ENCODE results near the gene ATP2C1.
"Not testable (repeated sequence)": the region's sequence is repeated elsewhere in the genome, so short reads cannot be mapped to it uniquely, and the experiment has no call there.

The ATP2C1 gene, protein sequence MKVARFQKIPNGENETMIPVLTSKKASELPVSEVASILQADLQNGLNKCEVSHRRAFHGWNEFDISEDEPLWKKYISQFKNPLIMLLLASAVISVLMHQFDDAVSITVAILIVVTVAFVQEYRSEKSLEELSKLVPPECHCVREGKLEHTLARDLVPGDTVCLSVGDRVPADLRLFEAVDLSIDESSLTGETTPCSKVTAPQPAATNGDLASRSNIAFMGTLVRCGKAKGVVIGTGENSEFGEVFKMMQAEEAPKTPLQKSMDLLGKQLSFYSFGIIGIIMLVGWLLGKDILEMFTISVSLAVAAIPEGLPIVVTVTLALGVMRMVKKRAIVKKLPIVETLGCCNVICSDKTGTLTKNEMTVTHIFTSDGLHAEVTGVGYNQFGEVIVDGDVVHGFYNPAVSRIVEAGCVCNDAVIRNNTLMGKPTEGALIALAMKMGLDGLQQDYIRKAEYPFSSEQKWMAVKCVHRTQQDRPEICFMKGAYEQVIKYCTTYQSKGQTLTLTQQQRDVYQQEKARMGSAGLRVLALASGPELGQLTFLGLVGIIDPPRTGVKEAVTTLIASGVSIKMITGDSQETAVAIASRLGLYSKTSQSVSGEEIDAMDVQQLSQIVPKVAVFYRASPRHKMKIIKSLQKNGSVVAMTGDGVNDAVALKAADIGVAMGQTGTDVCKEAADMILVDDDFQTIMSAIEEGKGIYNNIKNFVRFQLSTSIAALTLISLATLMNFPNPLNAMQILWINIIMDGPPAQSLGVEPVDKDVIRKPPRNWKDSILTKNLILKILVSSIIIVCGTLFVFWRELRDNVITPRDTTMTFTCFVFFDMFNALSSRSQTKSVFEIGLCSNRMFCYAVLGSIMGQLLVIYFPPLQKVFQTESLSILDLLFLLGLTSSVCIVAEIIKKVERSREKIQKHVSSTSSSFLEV

GRCh38 chr3:130893376-130894129 lies at the start of gene ATP2C1:
Gene ATP2C1, plus strand, starts transcription at chr3:130894084. Its CDS starts 686 bp downstream, at chr3:130894770.
- TF ChIP-seq POLR2A (IDR thresholded peaks at IDR 0.05; ENCODE audit: low read depth, low read length) = peak; percentile 79
- peak; percentile 76 for DNase-seq (ENCODE audit: insufficient read length, low spot score)
- peak; percentile 87 for FAIRE-seq

DNA sequence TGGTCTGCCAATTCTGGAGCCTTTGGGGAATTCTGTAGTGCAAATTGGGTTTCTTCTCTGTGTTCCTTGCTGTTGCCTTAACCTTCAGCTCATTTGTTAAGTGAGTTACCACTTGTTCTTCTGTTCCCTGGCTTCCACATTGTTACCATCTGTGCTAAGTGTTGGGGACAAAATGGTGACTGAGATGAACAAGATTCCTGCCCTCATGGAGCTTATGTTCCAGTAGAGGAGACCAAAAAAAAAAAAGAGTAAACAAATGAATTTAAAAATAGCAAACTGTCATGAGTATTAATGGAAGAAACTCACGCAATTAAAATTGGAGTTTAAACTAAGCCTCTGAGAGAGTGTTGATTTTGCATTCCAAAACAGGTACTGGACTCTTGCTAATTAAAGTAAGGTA lies 49.4 kb upstream of the ATP2C1 start:
- DNase-seq (ENCODE audit: insufficient read length, low spot score) (no peak), FAIRE-seq (no peak)
- TF ChIP-seq POLR2A (IDR thresholded peaks at IDR 0.05; ENCODE audit: low read depth, low read length) = no peak

GRCh38 chr3:130846181-130846580 lies 47.7 kb upstream of the ATP2C1 start:
- DNase-seq (ENCODE audit: insufficient read length, low spot score) (no peak), FAIRE-seq (no peak)
- no peak for TF ChIP-seq POLR2A (IDR thresholded peaks at IDR 0.05; ENCODE audit: low read depth, low read length)

GRCh38 chr3:130849091-130849552 lies 44.8 kb upstream of the ATP2C1 start:
- FAIRE-seq (peak; percentile 27), DNase-seq (ENCODE audit: insufficient read length, low spot score) (no peak)

GRCh38 chr3:130850044-130850797 lies 43.7 kb upstream of the ATP2C1 start:
- FAIRE-seq (peak; percentile 86), DNase-seq (ENCODE audit: insufficient read length, low spot score) (no peak)
- TF ChIP-seq POLR2A (IDR thresholded peaks at IDR 0.05; ENCODE audit: low read depth, low read length) = no peak

More at GRCh38 chr3:130849091-130849552, 44.8 kb upstream of the ATP2C1 start:
- TF ChIP-seq POLR2A (IDR thresholded peaks at IDR 0.05; ENCODE audit: low read depth, low read length) = no peak

GRCh38 chr3:130850843-130851242 lies 43.0 kb upstream of the ATP2C1 start:
- TF ChIP-seq POLR2A (IDR thresholded peaks at IDR 0.05; ENCODE audit: low read depth, low read length) = no peak
- FAIRE-seq = no peak
- no peak for DNase-seq (ENCODE audit: insufficient read length, low spot score)

- FAIRE-seq = no peak
- no peak for DNase-seq (ENCODE audit: insufficient read length, low spot score)
- TF ChIP-seq POLR2A (IDR thresholded peaks at IDR 0.05; ENCODE audit: low read depth, low read length) = no peak
These were observed 42.6 kb upstream of the ATP2C1 start for GRCh38 chr3:130851277-130851676.

DNA sequence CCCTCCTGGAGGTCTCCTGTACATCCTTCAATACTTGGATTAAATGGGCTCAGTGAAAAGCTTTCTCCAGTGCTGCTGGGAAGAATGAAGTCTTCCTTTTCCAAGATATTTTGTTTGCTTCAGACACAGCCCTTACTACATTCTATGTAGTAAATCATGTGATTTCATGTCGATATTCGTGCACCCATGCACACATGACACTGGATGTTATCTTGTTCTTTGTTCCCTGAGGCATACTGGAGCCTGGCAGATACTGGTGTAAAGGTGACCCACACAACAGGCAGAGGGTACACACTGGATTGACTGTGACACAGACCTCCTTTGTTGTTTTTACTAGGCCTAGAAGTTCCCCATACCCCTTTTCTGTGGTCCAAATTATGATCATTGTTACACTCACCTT lies 40.3 kb upstream of the ATP2C1 start:
- no peak for DNase-seq (ENCODE audit: insufficient read length, low spot score)
- FAIRE-seq = no peak
- TF ChIP-seq POLR2A (IDR thresholded peaks at IDR 0.05; ENCODE audit: low read depth, low read length) = no peak

DNA sequence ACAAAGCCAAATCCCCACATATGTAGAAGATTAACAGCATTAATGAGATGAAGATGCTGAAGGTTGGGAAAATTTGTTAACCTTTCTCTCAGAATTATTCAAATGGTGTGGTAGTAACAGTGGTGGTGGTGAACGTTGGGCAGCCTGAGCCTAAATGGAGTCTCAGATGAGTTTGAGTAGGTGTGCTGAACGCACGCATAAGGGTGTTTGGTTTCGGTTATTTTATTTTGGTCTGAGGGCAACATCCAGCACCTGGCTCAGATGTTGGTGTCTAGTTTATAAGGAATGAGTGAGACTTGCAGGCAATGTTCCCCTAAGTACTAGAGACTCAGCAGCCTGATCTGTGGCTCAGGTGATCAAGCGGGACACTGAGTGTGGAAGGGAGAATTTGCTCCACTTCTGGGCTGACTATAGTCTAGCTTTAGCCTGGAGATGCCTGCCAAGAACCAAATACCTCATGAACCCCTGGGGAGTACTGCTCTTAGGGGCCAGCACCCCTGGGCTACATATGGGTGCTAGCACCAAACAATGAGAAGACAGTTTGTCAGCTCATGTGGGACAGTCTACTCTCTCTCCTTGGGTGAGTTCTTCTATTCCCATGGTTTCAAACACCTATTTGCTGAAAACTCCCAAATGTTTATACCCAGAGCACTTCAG lies 39.5 kb upstream of the ATP2C1 start:
- FAIRE-seq (no peak), DNase-seq (ENCODE audit: insufficient read length, low spot score) (no peak)
- TF ChIP-seq POLR2A (IDR thresholded peaks at IDR 0.05; ENCODE audit: low read depth, low read length) = no peak

GRCh38 chr3:130857336-130858026 lies 36.4 kb upstream of the ATP2C1 start:
- peak; percentile 48 for FAIRE-seq

DNA sequence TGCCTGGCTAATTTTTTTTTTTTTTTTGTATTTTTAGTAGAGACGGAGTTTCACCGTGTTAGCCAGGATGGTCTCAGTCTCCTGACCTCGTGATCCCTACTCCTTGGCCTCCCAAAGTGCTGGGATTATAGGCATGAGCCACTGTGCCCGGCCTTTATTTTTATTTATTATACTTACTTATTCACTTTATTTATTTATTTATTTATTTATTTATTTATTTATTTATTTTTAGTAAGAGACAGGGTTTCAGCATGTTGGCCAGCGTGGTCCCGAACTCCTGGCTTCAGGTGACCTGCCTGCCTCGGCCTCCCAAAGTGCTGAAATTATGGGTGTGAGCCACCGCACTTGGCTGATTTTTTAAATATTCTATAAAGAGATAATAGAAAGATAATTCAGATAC lies 31.8 kb upstream of the ATP2C1 start:
- DNase-seq (ENCODE audit: insufficient read length, low spot score); FAIRE-seq: not testable (repeated sequence)

More at GRCh38 chr3:130857336-130858026, 36.4 kb upstream of the ATP2C1 start:
- no peak for TF ChIP-seq POLR2A (IDR thresholded peaks at IDR 0.05; ENCODE audit: low read depth, low read length)
- DNase-seq (ENCODE audit: insufficient read length, low spot score) = no peak

GRCh38 chr3:130865489-130865888 lies 28.4 kb upstream of the ATP2C1 start:
- FAIRE-seq (no peak), DNase-seq (ENCODE audit: insufficient read length, low spot score) (no peak)
- TF ChIP-seq POLR2A (IDR thresholded peaks at IDR 0.05; ENCODE audit: low read depth, low read length) = no peak
